HL-60 (cell line): ENCODE measurements around the gene SLC1A1.

ENCODE experiments used
- POLR2AphosphoS5 ChIP-seq: IDR thresholded peaks from 2 replicates; pipeline ENCODE4 v1.6.1; 2012; ENCODE audit warnings: low read depth
- TF ChIP-seq, protein P1 (sequence below): IDR thresholded peaks from one replicate; pipeline ENCODE4 v1.5.1; 2011; ENCODE audit warnings: low read length, control low read depth, inconsistent platforms; ENCODE audit not compliant: insufficient read depth
- TF ChIP-seq, protein P2 (sequence below): IDR thresholded peaks from 2 replicates; pipeline ENCODE4 v1.6.1; 2012; ENCODE audit warnings: low read depth; ENCODE audit not compliant: insufficient replicate concordance

DNA sequence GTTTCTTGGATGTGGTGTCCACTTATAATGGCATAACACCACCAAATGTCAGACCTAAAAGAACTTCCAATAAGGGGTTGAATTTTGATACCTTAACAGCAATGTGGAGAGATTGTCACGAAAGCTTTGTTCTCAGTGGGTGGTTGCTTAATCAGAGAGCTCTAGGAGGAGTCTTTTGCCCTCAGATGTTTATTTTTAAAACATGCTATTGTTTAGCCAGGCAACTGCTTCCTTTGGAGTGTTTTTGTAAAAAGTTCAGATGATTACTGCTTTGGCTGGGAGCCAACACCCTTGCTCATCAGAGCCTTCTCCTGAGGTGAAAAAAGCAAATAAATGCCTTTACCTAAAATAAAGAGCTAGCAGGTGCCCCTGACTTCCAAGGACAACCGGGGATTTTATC is 65.0 kb downstream of the SLC1A1 start:
- TF ChIP-seq, protein P1, sequence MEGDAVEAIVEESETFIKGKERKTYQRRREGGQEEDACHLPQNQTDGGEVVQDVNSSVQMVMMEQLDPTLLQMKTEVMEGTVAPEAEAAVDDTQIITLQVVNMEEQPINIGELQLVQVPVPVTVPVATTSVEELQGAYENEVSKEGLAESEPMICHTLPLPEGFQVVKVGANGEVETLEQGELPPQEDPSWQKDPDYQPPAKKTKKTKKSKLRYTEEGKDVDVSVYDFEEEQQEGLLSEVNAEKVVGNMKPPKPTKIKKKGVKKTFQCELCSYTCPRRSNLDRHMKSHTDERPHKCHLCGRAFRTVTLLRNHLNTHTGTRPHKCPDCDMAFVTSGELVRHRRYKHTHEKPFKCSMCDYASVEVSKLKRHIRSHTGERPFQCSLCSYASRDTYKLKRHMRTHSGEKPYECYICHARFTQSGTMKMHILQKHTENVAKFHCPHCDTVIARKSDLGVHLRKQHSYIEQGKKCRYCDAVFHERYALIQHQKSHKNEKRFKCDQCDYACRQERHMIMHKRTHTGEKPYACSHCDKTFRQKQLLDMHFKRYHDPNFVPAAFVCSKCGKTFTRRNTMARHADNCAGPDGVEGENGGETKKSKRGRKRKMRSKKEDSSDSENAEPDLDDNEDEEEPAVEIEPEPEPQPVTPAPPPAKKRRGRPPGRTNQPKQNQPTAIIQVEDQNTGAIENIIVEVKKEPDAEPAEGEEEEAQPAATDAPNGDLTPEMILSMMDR, result no peak
- TF ChIP-seq, protein P2, sequence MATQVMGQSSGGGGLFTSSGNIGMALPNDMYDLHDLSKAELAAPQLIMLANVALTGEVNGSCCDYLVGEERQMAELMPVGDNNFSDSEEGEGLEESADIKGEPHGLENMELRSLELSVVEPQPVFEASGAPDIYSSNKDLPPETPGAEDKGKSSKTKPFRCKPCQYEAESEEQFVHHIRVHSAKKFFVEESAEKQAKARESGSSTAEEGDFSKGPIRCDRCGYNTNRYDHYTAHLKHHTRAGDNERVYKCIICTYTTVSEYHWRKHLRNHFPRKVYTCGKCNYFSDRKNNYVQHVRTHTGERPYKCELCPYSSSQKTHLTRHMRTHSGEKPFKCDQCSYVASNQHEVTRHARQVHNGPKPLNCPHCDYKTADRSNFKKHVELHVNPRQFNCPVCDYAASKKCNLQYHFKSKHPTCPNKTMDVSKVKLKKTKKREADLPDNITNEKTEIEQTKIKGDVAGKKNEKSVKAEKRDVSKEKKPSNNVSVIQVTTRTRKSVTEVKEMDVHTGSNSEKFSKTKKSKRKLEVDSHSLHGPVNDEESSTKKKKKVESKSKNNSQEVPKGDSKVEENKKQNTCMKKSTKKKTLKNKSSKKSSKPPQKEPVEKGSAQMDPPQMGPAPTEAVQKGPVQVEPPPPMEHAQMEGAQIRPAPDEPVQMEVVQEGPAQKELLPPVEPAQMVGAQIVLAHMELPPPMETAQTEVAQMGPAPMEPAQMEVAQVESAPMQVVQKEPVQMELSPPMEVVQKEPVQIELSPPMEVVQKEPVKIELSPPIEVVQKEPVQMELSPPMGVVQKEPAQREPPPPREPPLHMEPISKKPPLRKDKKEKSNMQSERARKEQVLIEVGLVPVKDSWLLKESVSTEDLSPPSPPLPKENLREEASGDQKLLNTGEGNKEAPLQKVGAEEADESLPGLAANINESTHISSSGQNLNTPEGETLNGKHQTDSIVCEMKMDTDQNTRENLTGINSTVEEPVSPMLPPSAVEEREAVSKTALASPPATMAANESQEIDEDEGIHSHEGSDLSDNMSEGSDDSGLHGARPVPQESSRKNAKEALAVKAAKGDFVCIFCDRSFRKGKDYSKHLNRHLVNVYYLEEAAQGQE, result no peak
- TF ChIP-seq POLR2AphosphoS5, result no peak
